Measurements from ENCODE around the gene PRR15. TPM values are rescaled to one million over a fixed set of nuclear protein-coding genes. Genes with fewer than 3 reads are reported as not detected.
"Not testable (repeated sequence)": the region's sequence is repeated elsewhere in the genome, so short reads cannot be mapped to it uniquely, and the experiment has no call there.

PRR15 gene, protein sequence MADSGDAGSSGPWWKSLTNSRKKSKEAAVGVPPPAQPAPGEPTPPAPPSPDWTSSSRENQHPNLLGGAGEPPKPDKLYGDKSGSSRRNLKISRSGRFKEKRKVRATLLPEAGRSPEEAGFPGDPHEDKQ
- total RNA-seq, result 1 to 10 TPM in 1 of 2 donors, under 1 TPM in 1; 0.88 to 1.1 TPM
- long read RNA-seq, donor 1, result 0 reads
- long read RNA-seq, donor 2, partial matches to known transcripts, result 0 of 3 reads
- long read RNA-seq, donor 2, other reads (novel, unspliced or antisense), result 1 of 3 reads

DNA sequence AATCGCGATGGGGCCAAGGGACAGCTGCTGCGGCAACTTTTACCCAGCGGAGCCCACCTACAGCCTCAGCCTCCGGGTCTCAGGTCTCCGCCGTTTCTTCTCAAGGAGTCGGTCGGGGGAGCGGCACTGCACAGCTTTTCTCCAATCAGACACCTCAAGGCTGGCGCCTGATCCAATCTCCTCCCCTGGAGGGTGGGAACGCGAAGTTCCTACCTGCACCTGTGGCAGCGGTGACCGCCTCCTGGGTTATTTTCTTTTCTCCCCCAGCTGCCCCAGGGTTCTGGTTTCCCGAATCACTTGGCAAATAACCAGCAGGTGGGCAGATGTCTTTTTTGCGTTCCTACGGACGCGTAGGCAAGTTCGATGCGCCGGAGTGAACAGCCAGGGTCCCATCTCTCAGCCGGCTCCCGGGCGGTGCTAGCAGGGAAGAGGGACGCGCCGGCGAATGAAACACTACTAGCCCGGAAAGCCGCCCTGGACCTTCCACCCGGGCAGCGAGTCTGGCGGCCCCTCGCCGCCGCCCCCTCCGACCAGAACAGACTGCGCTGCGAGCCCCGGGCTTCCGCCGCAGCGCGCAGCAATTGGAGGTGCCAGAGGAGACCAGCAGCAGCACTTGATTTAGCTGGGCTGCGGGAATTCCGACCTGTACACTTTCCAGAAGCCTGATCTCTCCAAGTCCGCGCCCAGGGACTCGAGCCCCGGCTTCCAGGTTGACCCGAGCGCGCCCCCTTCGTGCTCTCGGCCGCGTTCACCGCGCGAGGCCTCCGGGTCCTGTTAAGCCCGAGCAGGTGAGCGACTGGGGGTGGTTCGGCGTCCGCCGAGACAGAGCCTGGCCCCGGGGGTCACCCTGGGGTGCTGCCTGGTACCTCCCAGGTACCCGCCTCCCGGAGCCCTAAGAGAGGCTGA, at the start of gene PRR15:
TSS of gene PRR15 (plus strand) at position 246 of the 906 bp plus-strand sequence. CDS start 2,495 bp downstream, outside the sequence.
- intact Hi-C loops (cut with DNase I), result no loop called here
- peak; percentile 81 for DNase-seq (ENCODE audit: low spot score)

DNA sequence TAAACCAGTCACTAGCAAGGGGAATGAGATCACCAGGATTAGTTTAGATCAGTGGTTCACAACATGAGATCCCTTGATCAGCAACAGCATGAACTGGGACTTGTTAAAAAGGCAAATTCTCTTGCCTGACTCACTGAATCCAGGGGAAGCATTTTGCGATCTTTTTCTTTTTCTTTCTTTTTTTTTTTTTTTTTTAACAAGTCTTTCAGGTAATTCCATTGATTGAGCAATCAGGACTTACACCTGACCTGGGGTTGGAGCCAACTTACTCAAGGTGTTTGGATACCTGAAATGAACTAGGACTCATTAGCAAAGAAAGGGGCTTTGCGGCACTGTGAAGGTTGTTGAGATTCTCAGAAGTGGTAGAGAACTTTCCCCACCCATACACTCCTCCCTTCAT, 47.1 kb upstream of the PRR15 start:
- intact Hi-C loops (cut with DNase I), result no loop called here
- no peak for DNase-seq (ENCODE audit: low spot score)

DNA sequence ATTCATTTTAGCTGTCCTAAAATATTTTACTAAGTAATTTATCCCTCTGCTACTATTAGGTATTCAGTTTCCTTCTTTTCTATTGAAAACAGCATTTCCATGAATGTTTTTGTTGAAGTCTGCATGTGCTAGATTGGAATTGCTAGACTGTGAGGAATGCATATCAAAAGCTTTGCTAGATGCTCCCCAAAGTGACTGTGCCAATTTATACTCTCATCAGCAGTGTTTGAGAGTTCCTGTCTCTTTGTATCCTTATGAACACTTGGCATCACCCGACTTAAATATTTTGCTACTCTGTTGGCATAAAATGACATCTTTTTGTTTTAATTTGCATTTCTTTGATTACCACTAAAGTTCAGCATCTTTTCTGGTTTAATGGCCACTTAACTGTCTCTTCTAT, 45.0 kb upstream of the PRR15 start:
- intact Hi-C loops (cut with DNase I), result no loop called here

DNA sequence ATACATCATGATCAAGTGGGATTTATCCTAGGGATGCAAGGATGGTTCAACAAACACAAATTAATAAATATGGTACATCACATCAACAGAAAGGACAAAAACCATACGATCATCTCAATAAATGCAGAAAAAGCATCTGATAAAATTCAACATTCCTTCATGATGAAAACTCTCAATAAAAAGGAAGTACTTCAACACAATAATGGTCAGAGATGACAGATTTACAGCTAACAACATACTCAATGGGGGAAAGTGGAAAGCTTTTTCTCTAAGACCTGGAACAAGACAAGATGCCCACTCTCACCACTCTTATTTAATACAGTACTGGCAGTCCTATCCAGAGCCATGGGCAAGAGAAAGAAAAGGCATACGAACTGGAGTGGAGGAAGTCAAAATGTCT, 39.9 kb upstream of the PRR15 start:
- no peak for DNase-seq (ENCODE audit: low spot score)
- intact Hi-C loops (cut with DNase I), result no loop called here

More for the DNA sequence above, 45.0 kb upstream of the PRR15 start:
- DNase-seq (ENCODE audit: low spot score), result no peak

DNA sequence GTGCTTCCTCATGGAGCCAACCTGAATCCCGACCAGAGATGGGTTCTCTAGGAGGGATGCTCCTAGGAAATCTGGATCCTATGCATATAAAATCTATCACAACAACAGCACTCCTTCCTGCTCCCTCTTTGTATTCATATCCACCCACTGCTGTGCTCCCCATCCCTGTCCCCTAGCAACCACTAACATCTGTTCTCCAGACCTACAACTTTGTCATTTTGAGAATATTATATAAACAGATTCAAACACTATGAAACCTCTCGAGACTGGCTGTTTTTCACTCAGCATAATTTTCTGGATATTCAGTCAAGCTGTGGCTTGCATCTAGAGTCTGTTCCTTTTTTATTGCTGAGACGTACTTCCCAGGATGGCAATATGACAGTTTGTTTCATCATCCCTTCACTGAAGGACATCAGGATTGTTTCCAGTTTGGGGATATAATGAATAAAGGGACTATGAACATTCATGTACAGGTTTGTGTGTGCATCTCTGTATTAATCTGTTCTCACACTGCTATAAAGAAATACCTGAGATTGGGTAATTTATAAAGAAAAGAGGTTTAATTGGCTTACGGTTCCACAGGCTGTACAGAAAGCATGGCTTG, 36.0 kb upstream of the PRR15 start:
- DNase-seq (ENCODE audit: low spot score), result no peak
- intact Hi-C loops (cut with DNase I), result no loop called here

DNA sequence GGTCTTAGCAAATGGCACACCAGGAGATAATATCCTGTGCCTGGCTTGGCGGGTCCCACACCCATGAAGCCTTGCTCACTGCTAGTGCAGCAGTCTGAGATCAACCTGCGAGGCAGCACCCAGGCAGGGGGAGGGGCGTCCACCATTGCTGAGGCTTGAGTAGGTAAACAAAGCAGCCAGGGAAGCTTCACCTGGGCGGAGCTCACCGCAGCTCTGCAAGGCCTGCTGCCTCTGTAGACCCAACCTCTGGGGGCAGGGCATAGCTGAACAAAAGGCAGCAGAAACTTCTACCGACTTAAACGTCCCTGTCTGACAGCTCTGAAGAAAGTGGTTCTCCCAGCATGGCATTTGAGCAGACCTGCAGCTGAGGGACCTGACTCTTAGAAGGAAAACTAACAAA, 35.1 kb upstream of the PRR15 start:
- intact Hi-C loops (cut with DNase I); DNase-seq (ENCODE audit: low spot score): not testable (repeated sequence)

DNA sequence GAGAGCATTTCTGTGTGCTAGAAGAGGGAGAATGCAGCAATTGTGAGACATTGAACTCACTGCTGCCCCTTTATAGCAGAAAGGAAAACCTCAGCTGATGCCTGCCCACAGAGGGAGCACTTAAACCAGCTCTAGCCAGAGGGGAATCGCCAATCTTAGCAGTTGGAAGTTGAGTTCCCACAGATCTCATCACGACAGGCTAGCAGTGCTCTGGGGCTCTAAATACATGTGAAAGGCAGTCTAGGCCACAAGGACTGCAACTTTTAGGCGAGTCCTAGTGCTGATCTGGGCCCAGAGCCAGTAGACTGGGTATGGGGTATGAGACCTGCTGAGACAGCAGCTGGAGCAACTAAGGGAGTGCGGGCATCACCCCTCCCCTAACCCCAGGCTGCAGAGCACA, 25.2 kb upstream of the PRR15 start:
- intact Hi-C loops (cut with DNase I), result no loop called here

DNA sequence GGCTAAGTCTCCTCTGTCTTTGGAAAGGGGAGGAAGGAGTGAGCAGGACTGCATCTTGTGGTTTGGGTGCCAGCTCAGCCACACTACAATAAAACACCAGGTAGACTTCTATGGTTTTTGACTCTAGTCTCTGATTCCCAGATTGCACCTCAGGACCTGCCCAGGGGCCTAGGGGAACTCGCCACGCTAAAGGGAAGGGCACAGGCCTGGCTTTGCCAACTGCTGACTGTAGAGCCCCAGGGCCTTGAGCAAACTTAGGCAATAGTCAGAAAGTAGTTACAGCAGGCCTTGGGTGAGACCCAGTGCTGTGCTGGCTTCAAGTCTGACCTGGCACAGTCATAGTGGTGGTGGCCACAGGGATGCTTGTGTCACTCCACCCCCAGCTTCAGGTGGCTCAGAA, 24.2 kb upstream of the PRR15 start:
- DNase-seq (ENCODE audit: low spot score), result no peak
- intact Hi-C loops (cut with DNase I), result no loop called here

More for the DNA sequence above, 25.2 kb upstream of the PRR15 start:
- DNase-seq (ENCODE audit: low spot score), result no peak

DNA sequence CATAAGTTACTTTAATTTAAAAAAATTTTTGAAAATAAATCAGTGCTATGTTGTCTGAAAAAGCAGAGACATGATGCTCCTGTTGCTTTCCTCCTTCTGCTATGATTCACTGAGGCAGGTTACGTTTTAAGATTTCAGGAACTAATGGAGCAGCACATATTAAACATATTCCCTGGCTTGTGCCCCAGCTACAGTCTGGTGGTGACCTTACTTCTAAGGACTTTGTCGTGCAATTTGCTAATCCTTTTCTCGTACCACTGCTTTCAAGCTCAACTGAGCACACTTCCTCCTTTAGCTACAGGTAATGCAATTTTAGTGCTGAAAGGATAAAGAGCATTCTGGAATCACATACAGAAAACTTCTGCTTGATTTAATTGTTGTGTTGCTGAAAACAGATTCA, 16.2 kb upstream of the PRR15 start:
- DNase-seq (ENCODE audit: low spot score), result no peak
- intact Hi-C loops (cut with DNase I), result no loop called here

DNA sequence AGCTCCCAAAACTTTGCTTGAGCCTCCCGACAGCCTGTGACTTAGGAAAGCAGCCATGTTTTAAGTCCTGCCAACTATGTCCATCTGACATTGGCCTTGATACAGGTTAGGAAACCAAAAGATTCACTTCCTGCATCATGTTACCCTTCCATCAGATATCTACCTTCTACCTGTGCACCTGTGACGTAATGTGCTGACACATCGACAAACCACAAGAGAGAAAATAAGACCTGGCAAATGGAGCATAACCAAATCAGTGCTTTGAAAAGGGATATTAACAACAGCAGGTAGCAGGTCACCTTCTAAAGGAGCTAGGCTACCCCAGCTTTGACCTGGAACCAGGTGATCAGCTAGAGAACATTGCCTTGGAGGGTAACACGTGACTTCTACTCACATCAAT, 14.8 kb upstream of the PRR15 start:
- no peak for DNase-seq (ENCODE audit: low spot score)
- intact Hi-C loops (cut with DNase I), result no loop called here

DNA sequence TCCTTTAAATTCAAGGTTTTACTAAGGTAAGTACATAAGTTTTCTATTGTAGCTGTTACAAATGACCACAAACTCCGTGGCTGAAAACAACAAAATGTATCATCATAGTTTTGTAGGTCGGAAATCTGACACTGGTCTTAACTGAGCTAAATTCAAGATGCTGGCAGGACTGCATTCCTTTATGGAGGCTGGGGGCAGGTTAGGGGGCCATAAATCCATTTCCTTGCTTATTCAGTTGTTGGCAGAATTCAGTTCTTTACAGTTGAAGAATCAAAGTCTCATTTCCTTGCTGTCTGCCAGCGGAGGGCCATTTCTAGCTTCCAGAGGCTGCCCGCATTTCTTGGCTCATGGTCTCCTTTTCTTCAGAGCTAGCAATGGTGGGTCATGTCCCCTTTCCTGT, 11.2 kb upstream of the PRR15 start:
- DNase-seq (ENCODE audit: low spot score), result no peak

DNA sequence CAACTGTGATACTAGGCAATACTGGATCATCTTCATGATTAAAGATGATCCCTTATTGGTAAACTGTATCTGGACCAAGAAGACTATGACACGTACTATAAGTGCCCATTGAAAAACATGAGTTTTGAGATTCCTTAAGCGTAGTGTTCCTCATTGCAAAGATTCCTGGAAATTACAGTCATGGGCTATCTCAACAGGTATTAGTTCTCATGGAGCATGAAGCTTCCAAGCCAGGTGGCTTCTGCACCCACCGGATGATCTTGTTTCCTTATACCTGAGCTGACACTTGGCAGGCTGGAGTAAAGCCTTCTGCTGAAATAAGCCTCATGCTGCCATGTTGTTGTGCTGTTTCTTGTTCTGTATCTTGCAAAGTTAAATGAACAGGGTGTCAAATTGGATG, 8.6 kb upstream of the PRR15 start:
- intact Hi-C loops (cut with DNase I), result no loop called here
- no peak for DNase-seq (ENCODE audit: low spot score)

More for the DNA sequence above, 11.2 kb upstream of the PRR15 start:
- intact Hi-C loops (cut with DNase I), result no loop called here

DNA sequence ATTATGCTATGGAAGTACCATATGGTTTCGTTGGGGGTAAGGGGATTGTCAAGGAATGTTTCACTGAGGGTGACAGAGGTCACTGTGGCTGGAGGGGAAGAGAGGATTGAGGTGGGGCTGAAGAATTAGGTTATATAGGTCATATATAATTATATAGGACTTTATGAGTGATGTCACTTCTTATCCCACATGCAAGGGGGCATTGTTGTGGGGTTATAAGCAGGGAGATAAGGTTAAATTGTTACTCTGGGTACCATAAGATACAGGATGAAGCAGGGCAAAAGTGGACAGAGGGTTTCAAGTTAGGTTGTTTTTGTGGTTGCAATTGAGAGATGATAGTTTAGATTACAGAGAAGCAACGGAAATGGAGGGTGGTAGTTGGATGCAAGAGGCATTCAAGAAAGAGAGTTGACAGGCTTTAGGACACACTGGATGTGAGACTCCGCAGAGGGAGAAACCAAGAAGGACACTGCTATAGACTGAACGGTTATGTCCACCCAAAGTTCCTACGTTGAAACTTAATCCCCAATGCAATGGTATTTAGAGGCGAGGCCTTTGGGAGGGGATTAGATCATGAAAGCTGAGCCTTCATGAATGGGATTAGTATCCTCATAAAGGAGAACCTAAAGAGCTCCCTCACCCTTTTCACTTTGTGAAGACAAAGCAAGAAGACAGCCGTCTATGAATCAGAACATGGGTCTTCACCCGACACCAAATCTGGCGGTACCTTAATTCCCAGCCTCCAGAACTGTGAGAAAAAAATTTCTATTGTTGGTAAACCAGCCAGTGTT, 7.0 kb upstream of the PRR15 start:
- intact Hi-C loops (cut with DNase I), result no loop called here
- DNase-seq (ENCODE audit: low spot score), result no peak

DNA sequence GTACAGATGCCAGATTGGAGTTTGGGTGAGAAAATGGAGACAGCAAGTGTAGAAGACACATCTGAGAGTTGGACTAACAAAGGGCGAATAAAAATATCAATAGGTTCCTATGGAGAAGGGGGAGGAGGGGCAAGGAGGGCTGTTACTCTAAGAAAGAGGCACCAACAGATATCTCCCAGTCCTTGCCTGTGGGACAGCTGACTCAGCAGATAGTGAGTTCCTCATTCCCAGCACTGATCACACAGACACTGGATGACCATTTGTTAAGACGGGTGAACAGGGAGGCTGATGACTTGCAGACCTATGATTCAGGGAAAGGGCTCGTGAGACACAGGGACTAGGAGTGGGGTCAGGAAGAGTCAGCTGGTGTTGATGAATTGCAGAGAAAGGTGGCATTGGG, 5.7 kb upstream of the PRR15 start:
- intact Hi-C loops (cut with DNase I), result no loop called here
- no peak for DNase-seq (ENCODE audit: low spot score)

DNA sequence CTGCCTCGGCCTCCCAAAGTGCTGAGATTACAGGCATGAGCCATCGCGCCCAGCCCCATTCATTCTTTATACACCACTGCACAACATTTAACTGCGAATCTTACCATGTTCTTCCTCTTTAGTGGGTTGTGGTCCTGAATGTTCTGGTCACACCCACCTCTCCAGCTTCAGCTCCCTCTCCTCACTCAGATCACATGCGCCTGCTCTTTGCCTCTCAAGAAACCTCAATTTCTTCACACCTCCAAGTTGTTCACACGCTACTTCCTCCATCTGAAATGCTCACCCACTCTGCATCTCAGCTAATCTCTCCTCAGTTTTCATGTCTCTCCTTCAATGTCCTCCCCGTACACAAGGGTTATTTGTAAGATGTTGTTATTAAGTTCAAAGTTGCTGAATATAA, 2.4 kb upstream of the PRR15 start:
- no peak for DNase-seq (ENCODE audit: low spot score)
- intact Hi-C loops (cut with DNase I), result no loop called here

DNA sequence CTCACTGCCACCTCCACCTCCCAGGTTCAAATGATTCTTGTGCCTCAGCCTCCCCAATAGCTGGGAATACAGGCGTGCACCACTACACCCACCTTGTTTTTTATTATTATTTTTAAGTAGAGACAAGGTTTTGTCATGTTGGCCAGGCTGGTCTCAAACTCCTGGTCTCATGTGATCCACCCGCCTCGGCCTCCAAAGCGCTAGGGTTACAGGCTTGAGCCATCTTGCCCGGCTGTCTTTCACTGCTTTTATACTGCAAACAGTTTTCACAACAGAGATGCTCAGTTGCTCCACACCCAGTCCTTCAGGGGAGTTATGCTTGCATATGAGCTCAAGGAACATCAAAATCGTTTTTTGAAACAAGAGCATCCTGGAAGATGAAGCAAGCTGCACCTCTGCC, 1.3 kb upstream of the PRR15 start:
- intact Hi-C loops (cut with DNase I), result no loop called here

DNA sequence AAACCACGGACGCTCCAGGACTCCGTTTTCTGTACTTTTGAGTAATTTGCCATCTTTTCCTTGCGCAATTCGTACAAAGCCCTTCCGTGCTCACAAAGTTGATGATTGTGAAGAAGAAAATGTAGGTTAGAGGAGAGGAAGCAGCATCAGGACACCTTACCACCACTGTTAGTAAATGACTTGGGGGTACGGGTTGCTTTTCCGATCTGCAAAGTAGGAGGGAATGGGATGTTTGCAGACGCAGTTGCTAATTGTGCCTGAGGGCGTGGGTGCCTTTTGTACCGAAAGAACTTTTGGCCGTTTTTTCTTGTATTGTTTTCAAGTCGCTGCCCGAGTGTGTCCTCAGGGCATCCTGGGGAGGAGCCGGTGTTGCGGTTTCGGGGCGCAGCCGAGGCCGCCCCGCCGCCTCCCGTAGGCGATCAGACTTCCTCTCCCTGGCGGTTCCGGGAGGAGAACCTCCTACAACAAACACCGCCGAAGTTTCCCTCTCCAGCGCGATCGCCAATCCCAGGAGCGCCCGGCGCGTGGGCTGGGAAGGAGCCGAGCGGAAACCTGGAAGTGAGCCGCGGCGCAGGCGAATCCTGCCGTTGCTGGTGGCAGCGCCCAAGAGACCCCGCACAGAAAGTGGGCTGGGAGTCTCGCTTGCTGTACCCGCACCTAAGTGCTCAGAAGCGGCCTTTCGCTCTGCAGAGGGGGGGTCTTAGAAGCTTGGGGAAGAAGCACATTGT, 1.0 kb downstream of the PRR15 start:
- DNase-seq (ENCODE audit: low spot score), result peak; percentile 89
- intact Hi-C loops (cut with DNase I), result no loop called here

More for the DNA sequence above, 1.3 kb upstream of the PRR15 start:
- no peak for DNase-seq (ENCODE audit: low spot score)

DNA sequence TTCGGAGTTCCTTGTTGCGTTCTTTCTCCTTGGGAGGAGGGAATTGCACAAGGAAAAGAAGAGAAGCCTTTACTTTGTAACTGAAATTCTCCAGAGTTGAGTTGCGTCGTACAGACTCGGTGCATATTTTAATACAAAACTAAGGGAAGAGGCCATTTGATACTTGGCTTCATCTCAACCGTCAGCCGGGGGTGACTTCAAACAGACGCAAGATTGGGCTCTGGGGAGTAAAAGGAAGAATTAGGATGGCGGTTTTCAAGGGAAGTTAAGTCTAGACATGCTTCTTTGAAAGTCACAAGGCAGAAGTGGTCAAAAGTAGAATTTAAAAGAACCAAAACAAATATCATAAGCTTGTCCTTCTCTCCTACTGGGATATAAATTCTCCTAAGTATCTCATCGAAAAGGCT, 1.6 kb downstream of the PRR15 start:
- intact Hi-C loops (cut with DNase I), result no loop called here

DNA sequence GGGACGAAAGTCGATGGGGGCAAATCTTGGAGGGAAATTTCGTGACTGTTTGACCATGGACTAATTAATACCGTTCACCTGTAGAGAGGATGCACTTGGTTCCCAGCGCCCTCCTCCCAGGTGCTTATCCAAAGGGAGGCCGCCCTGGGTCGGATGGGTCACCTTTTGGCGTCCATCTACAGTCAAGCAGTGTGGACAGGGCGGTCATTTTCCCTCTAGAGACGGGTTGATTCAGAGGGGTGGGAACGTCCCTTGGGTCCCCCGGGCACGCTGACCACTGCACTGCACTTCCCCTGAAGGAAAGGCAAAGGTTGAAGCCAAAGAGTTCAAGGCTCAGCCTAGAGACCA, 2.0 kb downstream of the PRR15 start:
- DNase-seq (ENCODE audit: low spot score), result no peak
- intact Hi-C loops (cut with DNase I), result no loop called here

More for the DNA sequence above, 1.6 kb downstream of the PRR15 start:
- no peak for DNase-seq (ENCODE audit: low spot score)

Data from posterior vena cava (tissue), 2 donors.